Spleen (tissue), 11 donors: Measurements from ENCODE around the gene GRK4. TPM values are rescaled to one million over a fixed set of nuclear protein-coding genes. Genes with fewer than 3 reads are reported as not detected.

ENCODE experiments used
- DNase-seq: peaks from one replicate; pipeline ENCODE4 v3.0.0-alpha.2; 2020
- H3K27ac ChIP-seq, 8 donors: fragments of 200-600 bp; sonication (generic) in 7 of 8; 1 replicate in 4 of 8; 2 replicates in 4 of 8; pipeline versions ENCODE4 v1.5.0 to v1.8.0; 2016 to 2021; ENCODE audit warnings: inconsistent platforms in 4 of 8, mild to moderate bottlenecking in 4 of 8, moderate library complexity in 1 of 8
- H3K27me3 ChIP-seq, 7 donors: fragments of 200-600 bp; sonication (generic) in 6 of 7; replicated peaks in 1 of 7; 1 replicate in 4 of 7; 2 replicates in 3 of 7; pipeline versions ENCODE4 v1.5.0 to v1.8.0; 2016 to 2021; ENCODE audit warnings: inconsistent platforms in 3 of 7, mild to moderate bottlenecking in 1 of 7
- H3K36me3 ChIP-seq, 6 donors: fragments of 200-600 bp; sonication (generic) in 5 of 6; 1 replicate in 4 of 6; 2 replicates in 2 of 6; pipeline versions ENCODE4 v1.5.0 to v1.8.0; 2016 to 2021; ENCODE audit warnings: inconsistent platforms in 2 of 6
- H3K4me1 ChIP-seq, 6 donors: fragments of 200-600 bp; sonication (generic) in 5 of 6; 1 replicate in 3 of 6; 2 replicates in 3 of 6; pipeline versions ENCODE4 v1.5.0 to v1.8.0; 2016 to 2021; ENCODE audit warnings: inconsistent platforms in 3 of 6
- H3K4me3 ChIP-seq, 8 donors: fragments of 200-600 bp; sonication (generic) in 7 of 8; 1 replicate in 4 of 8; 2 replicates in 4 of 8; pipeline versions ENCODE4 v1.5.0 to v1.8.0; 2016 to 2021; ENCODE audit warnings: inconsistent platforms in 4 of 8, mild to moderate bottlenecking in 4 of 8, moderate library complexity in 2 of 8
- H3K9me3 ChIP-seq, 8 donors: fragments of 200-600 bp; sonication (generic) in 7 of 8; 1 replicate in 4 of 8; 2 replicates in 4 of 8; pipeline versions ENCODE4 v1.5.0 to v1.8.0; 2016 to 2021; ENCODE audit warnings: inconsistent platforms in 4 of 8
- CTCF ChIP-seq, 11 experiments: fragments of 200-600 bp in 7 of 11; fragments of 450-650 bp in 4 of 11; sonication (generic) in 4 of 11; IDR thresholded peaks in 8 of 11; conservative IDR thresholded peaks in 3 of 11; 1 replicate in 7 of 11; 2 replicates in 4 of 11; pipeline versions ENCODE4 v1.4.0 to v1.8.0; 2016 to 2021; ENCODE audit warnings: antibody characterized with exemption in 11 of 11, inconsistent platforms in 4 of 11, mild to moderate bottlenecking in 1 of 11
- POLR2A ChIP-seq, 3 donors: fragments of 450-650 bp; IDR thresholded peaks; one replicate each; pipeline ENCODE4 v1.5.1; 2017; ENCODE audit warnings: antibody characterized with exemption in 3 of 3, mild to moderate bottlenecking in 1 of 3
- POLR2AphosphoS5 ChIP-seq, 3 donors: sonication (generic); formaldehyde crosslinking; IDR thresholded peaks; one replicate each; pipeline ENCODE4 v1.5.1; 2017; ENCODE audit warnings: antibody characterized with exemption in 3 of 3
- WGBS, 5 donors: extraction: QIAGEN DNeasy Blood & Tissue Kit in 3 of 5; methylation state at CpG; one replicate each; pipeline versions ENCODE4 v1.1.5 to v1.1.7; 2013 to 2018; 5-methylcytosine and 5-hydroxymethylcytosine counted together
- intact Hi-C: fragments of 100-400 bp; cut with DNase I; formaldehyde crosslinking; loops from one replicate; pipeline ENCODE4 v1.15.0; 2023; ENCODE audit warnings: low total_unique reads
- polyA plus RNA-seq, 3 donors: library from polyadenylated mRNA; stranded (reverse); fragments of 200-250 nt; gene quantifications; one replicate each; pipeline ENCODE4 v1.2.1, GENCODE V29; 2013
- total RNA-seq, 7 donors: library from RNA; depleted of rRNA in 3 of 7; stranded (reverse); fragments of >200 nt in 3 of 7; fragmentation: NEBNext Ultra II Directional in 4 of 7; extraction: Animal tissue kit (Norgen Biotek cat#: 25700) in 4 of 7; gene quantifications; one replicate each; pipeline versions ENCODE4 v1.1.0 to v1.2.1, GENCODE V29; 2016 to 2021
- donor health status: healthy with polysubstance abuse.
- donor health status: DM: no; HTN: no; CAD: no; lungs with moderate emphysema.
- donor health status: DM: no; HTN: no; CAD: no.
- donor health status: Bipolar disorder and iron deficiency.
- donor health status: healthy.
- donor health status: DM: no; HTN: no; CAD: no.
- donor health status: DM: yes; HTN: yes; CAD: no.

The GRK4 gene
- total and polyA plus RNA-seq, 10 donors = 1.0 to 4.3 (median 2.2) TPM

- WGBS, 5 donors = 55 to 82% (median 72%) methylated on average over 6 of the region's 6 CpGs
- TF ChIP-seq CTCF (IDR thresholded peaks at IDR 0.05 in 8 of 11, conservative IDR thresholded peaks at IDR 0.05 in 3 of 11) (no peak), POLR2AphosphoS5 (IDR thresholded peaks at IDR 0.05) (no peak), POLR2A (IDR thresholded peaks at IDR 0.05) (no peak)
- H3K4me3 ChIP-seq = no peak overlapping the region
- peak overlapping the region in 2 of 8 donors; percentile 67 to 82 for H3K27ac ChIP-seq
- H3K27me3 ChIP-seq = no peaks in the 10 kb centered on the region
- intact Hi-C loops = no loop called here
- peaks cover 0 to 20% (median 15%) of the 10 kb centered on the region in 8 donors for H3K9me3 ChIP-seq
- no peak for DNase-seq
- peaks cover 0 to 22% (median 14%) of the 10 kb centered on the region in 6 donors for H3K4me1 ChIP-seq
- peaks cover 0 to 10% (median 0%) of the 10 kb centered on the region in 6 donors for H3K36me3 ChIP-seq
Observed at GRCh38 chr4:3059943-3060342, 96.6 kb downstream of the GRK4 start.

- TF ChIP-seq POLR2A (IDR thresholded peaks at IDR 0.05) (no peak), POLR2AphosphoS5 (IDR thresholded peaks at IDR 0.05) (no peak), CTCF (IDR thresholded peaks at IDR 0.05 in 8 of 11, conservative IDR thresholded peaks at IDR 0.05 in 3 of 11) (no peak)
- Histone ChIP-seq H3K36me3 (peaks cover 0 to 10% (median 0%) of the 10 kb centered on the region in 6 donors), H3K27me3 (no peaks in the 10 kb centered on the region), H3K27ac (peak overlapping the region in 1 of 8 donors; percentile 82), H3K4me3 (no peak overlapping the region), H3K9me3 (peaks cover 0 to 10% (median 6%) of the 10 kb centered on the region in 8 donors), H3K4me1 (peaks cover 0 to 22% (median 14%) of the 10 kb centered on the region in 6 donors)
- intact Hi-C loops = no loop called here
- DNase-seq = no peak
- 69 to 88% (median 80%) methylated on average over 6 of the region's 6 CpGs for WGBS, 5 donors
Observed at GRCh38 chr4:3060946-3061345, 97.6 kb downstream of the GRK4 start.

GRCh38 chr4:3062471-3062870, 99.1 kb downstream of the GRK4 start:
- no peaks in the 10 kb centered on the region for H3K27me3 ChIP-seq
- H3K9me3 ChIP-seq = no peaks in the 10 kb centered on the region
- WGBS, 5 donors = 77 to 92% (median 86%) methylated on average over 12 of the region's 12 CpGs
- peaks cover 0 to 22% (median 14%) of the 10 kb centered on the region in 6 donors for H3K4me1 ChIP-seq
- intact Hi-C loops = no loop called here
- no peak overlapping the region for H3K27ac ChIP-seq
- peaks cover 0 to 10% (median 0%) of the 10 kb centered on the region in 6 donors for H3K36me3 ChIP-seq
- H3K4me3 ChIP-seq = no peak overlapping the region
- TF ChIP-seq POLR2AphosphoS5 (IDR thresholded peaks at IDR 0.05) (no peak), POLR2A (IDR thresholded peaks at IDR 0.05) (no peak)
- DNase-seq = peak; percentile 42

GRCh38 chr4:3065551-3065950, 102.2 kb downstream of the GRK4 start:
- Histone ChIP-seq H3K4me3 (no peak overlapping the region), H3K9me3 (no peaks in the 10 kb centered on the region), H3K4me1 (no peaks in the 10 kb centered on the region), H3K36me3 (peaks cover 0 to 10% (median 0%) of the 10 kb centered on the region in 6 donors), H3K27ac (no peak overlapping the region), H3K27me3 (no peaks in the 10 kb centered on the region)
- whole genome bisulfite sequencing, 5 donors = 85 to 93% (median 92%) methylated on average over 3 of the region's 3 CpGs
- intact Hi-C loops = no loop called here
- TF ChIP-seq POLR2A (IDR thresholded peaks at IDR 0.05) (no peak), CTCF (IDR thresholded peaks at IDR 0.05 in 8 of 11, conservative IDR thresholded peaks at IDR 0.05 in 3 of 11) (no peak), POLR2AphosphoS5 (IDR thresholded peaks at IDR 0.05) (no peak)
- DNase-seq = peak; percentile 29
